ENCODE data around the gene CCM2.

Gene CCM2

GRCh38 chr7:45000093-45001032 lies at the start of gene CCM2:
Gene CCM2 (plus strand): TSS chr7:45000201. CDS start chr7:45000334, 133 bp downstream.
- Histone ChIP-seq H3K36me3 (ENCODE audit: control insufficient read depth in 5 of 5, insufficient read depth in 5 of 5, low read length in 5 of 5) (no peaks in the 10 kb centered on the region), H3K9ac (ENCODE audit: low read length in 5 of 5) (peak within 1 kb of the TSS; percentile 70 to 93 (median 75)), H3K27ac (ENCODE audit: low read depth, low read length) (peak within 1 kb of the TSS; percentile 85), H3K4me3 (ENCODE audit: low read depth in 1 of 5, low read length in 5 of 5) (peak within 1 kb of the TSS; percentile 73 to 94 (median 81)), H3K4me1 (ENCODE audit: control insufficient read depth in 5 of 5, insufficient read depth in 5 of 5, low read length in 5 of 5) (peaks cover 3 to 27% (median 19%) of the 10 kb centered on the region in 5 donors), H3K27me3 (ENCODE audit: control insufficient read depth in 5 of 5, insufficient read depth in 4 of 5, low read length in 5 of 5) (no peaks in the 10 kb centered on the region), H3K9me3 (ENCODE audit: control insufficient read depth in 5 of 5, low read length in 5 of 5) (no peaks in the 10 kb centered on the region)

DNA sequence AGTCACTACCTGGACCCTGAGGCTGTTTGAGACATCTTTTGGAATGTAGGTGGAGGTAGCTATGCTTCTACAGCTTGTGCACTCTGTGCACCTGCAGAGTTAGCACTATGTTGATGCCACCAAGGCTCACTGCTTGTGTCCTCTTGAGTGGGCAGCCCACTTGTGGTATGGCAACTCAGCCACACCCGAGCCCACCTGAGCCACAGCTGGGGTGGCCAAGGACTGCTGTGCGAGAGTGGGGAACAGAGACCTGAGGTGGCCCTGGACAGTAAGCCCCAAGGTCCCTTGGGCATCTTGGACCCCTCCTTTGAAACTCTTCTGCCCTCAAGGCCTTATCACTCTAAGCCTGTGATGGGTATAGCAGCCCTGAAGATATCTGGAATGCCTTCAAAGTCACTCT lies 46.8 kb upstream of the CCM2 start:
- H3K4me3 ChIP-seq (ENCODE audit: low read depth in 1 of 5, low read length in 5 of 5) = no peak overlapping the region
- H3K27ac ChIP-seq (ENCODE audit: low read depth, low read length) = no peak overlapping the region
- no peaks in the 10 kb centered on the region for H3K9me3 ChIP-seq (ENCODE audit: control insufficient read depth in 5 of 5, low read length in 5 of 5)
- H3K9ac ChIP-seq (ENCODE audit: low read length in 5 of 5) = no peak overlapping the region
- no peaks in the 10 kb centered on the region for H3K36me3 ChIP-seq (ENCODE audit: control insufficient read depth in 5 of 5, insufficient read depth in 5 of 5, low read length in 5 of 5)
- no peaks in the 10 kb centered on the region for H3K4me1 ChIP-seq (ENCODE audit: control insufficient read depth in 5 of 5, insufficient read depth in 5 of 5, low read length in 5 of 5)
- no peaks in the 10 kb centered on the region for H3K27me3 ChIP-seq (ENCODE audit: control insufficient read depth in 5 of 5, insufficient read depth in 4 of 5, low read length in 5 of 5)

DNA sequence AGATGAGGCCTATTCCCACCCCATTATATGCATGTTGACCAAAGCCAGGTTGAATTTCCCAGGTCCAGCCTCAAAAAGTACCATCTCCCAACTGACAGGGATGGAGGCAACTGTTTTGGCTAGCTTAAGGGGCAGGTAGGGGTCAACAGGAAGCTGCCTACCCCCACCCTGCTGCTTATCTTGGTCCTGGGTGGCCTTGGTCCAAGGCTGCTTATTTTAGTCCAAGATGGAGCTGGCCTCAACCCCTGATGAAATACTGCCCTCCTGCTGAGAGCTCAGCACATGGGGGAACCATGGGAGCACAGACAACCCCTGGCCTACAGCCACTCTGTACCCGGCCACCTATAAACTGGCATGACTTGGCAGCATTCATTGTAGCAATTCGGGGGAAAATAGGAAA lies 44.3 kb upstream of the CCM2 start:
- no peak overlapping the region for H3K27ac ChIP-seq (ENCODE audit: low read depth, low read length)

GRCh38 chr7:44956157-44956766 lies 43.7 kb upstream of the CCM2 start:
- Histone ChIP-seq H3K4me1 (ENCODE audit: control insufficient read depth in 5 of 5, insufficient read depth in 5 of 5, low read length in 5 of 5) (no peaks in the 10 kb centered on the region), H3K4me3 (ENCODE audit: low read depth in 1 of 5, low read length in 5 of 5) (no peak overlapping the region), H3K36me3 (ENCODE audit: control insufficient read depth in 5 of 5, insufficient read depth in 5 of 5, low read length in 5 of 5) (no peaks in the 10 kb centered on the region), H3K27me3 (ENCODE audit: control insufficient read depth in 5 of 5, insufficient read depth in 4 of 5, low read length in 5 of 5) (peaks cover 0 to 8% (median 4%) of the 10 kb centered on the region in 5 donors), H3K27ac (ENCODE audit: low read depth, low read length) (no peak overlapping the region), H3K9ac (ENCODE audit: low read length in 5 of 5) (no peak overlapping the region), H3K9me3 (ENCODE audit: control insufficient read depth in 5 of 5, low read length in 5 of 5) (no peaks in the 10 kb centered on the region)

More for the DNA sequence above, 44.3 kb upstream of the CCM2 start:
- Histone ChIP-seq H3K9me3 (ENCODE audit: control insufficient read depth in 5 of 5, low read length in 5 of 5) (no peaks in the 10 kb centered on the region), H3K36me3 (ENCODE audit: control insufficient read depth in 5 of 5, insufficient read depth in 5 of 5, low read length in 5 of 5) (no peaks in the 10 kb centered on the region), H3K9ac (ENCODE audit: low read length in 5 of 5) (no peak overlapping the region), H3K27me3 (ENCODE audit: control insufficient read depth in 5 of 5, insufficient read depth in 4 of 5, low read length in 5 of 5) (peaks cover 0 to 8% (median 4%) of the 10 kb centered on the region in 5 donors), H3K4me1 (ENCODE audit: control insufficient read depth in 5 of 5, insufficient read depth in 5 of 5, low read length in 5 of 5) (no peaks in the 10 kb centered on the region), H3K4me3 (ENCODE audit: low read depth in 1 of 5, low read length in 5 of 5) (no peak overlapping the region)

DNA sequence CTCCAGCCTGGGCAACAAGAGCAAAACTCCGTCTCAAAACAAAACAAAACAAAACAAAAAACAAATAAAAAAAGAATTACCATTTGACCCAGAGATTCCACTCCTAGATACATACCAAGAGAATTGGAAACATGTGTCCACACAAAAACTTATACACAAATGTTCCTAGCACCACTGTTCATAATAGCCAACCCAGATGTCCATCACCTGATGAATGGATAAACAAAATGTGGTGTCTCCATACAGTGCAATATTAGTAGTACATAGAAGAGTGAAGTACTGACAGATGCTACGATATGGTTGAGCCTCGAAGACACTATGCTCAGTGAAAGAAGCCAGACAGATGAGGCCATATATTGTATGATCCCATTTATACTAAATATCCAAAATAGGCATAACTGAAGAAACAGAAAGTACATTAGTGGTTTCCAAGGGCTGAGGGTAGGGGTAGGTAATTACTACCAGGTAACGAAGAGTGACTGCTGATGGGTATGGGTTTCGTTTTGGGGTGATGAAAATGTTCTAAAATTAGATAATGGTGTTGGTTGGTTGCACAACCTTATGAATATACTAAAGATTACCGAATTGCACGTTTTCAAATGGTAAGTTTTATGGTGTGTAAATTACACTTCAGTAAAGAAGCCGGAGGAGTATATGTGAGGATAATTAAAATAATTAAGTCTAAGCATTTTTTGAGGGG lies 41.2 kb upstream of the CCM2 start:
- Histone ChIP-seq H3K4me3 (ENCODE audit: low read depth in 1 of 5, low read length in 5 of 5) (no peak overlapping the region), H3K27me3 (ENCODE audit: control insufficient read depth in 5 of 5, insufficient read depth in 4 of 5, low read length in 5 of 5) (peaks cover 0 to 23% (median 16%) of the 10 kb centered on the region in 5 donors), H3K36me3 (ENCODE audit: control insufficient read depth in 5 of 5, insufficient read depth in 5 of 5, low read length in 5 of 5) (no peaks in the 10 kb centered on the region), H3K9me3 (ENCODE audit: control insufficient read depth in 5 of 5, low read length in 5 of 5) (no peaks in the 10 kb centered on the region), H3K9ac (ENCODE audit: low read length in 5 of 5) (no peak overlapping the region), H3K4me1 (ENCODE audit: control insufficient read depth in 5 of 5, insufficient read depth in 5 of 5, low read length in 5 of 5) (peaks cover 0 to 12% (median 10%) of the 10 kb centered on the region in 5 donors), H3K27ac (ENCODE audit: low read depth, low read length) (no peak overlapping the region)

GRCh38 chr7:44959433-44959951 lies 40.5 kb upstream of the CCM2 start:
- Histone ChIP-seq H3K4me1 (ENCODE audit: control insufficient read depth in 5 of 5, insufficient read depth in 5 of 5, low read length in 5 of 5) (peaks cover 0 to 12% (median 10%) of the 10 kb centered on the region in 5 donors), H3K36me3 (ENCODE audit: control insufficient read depth in 5 of 5, insufficient read depth in 5 of 5, low read length in 5 of 5) (no peaks in the 10 kb centered on the region), H3K9me3 (ENCODE audit: control insufficient read depth in 5 of 5, low read length in 5 of 5) (no peaks in the 10 kb centered on the region), H3K27ac (ENCODE audit: low read depth, low read length) (no peak overlapping the region), H3K4me3 (ENCODE audit: low read depth in 1 of 5, low read length in 5 of 5) (no peak overlapping the region), H3K27me3 (ENCODE audit: control insufficient read depth in 5 of 5, insufficient read depth in 4 of 5, low read length in 5 of 5) (peaks cover 0 to 23% (median 16%) of the 10 kb centered on the region in 5 donors), H3K9ac (ENCODE audit: low read length in 5 of 5) (no peak overlapping the region)

DNA sequence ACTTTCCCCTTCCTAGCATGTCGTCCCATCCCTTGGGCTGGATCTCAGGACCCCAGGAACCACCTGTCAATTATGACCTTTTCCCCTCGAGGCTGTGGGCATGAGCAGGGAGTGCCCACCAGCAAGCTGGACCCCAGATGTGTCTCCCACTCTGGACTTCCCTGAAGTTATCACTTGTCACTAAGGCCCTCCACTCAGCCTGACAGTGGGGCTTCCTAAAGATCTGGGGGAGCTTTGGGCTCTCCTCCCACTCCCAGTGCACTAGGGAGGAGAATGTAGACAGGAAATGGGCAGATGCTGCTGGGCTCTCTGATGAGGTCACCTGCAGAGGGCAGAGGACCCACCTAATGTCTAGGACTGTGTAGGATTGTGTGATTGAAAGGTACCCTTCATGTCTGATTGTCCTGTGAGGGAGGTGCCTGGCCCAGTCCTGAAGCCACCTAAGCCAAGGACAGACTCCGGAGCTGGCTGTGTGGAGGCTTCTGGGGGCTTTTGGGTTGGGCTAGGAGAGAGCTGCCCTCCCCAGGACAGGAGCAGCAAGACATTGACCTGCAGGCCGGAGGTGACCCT lies 39.9 kb upstream of the CCM2 start:
- no peak overlapping the region for H3K27ac ChIP-seq (ENCODE audit: low read depth, low read length)
- no peak overlapping the region for H3K9ac ChIP-seq (ENCODE audit: low read length in 5 of 5)
- peaks cover 0 to 23% (median 16%) of the 10 kb centered on the region in 5 donors for H3K27me3 ChIP-seq (ENCODE audit: control insufficient read depth in 5 of 5, insufficient read depth in 4 of 5, low read length in 5 of 5)
- H3K9me3 ChIP-seq (ENCODE audit: control insufficient read depth in 5 of 5, low read length in 5 of 5) = no peaks in the 10 kb centered on the region
- H3K36me3 ChIP-seq (ENCODE audit: control insufficient read depth in 5 of 5, insufficient read depth in 5 of 5, low read length in 5 of 5) = no peaks in the 10 kb centered on the region
- H3K4me1 ChIP-seq (ENCODE audit: control insufficient read depth in 5 of 5, insufficient read depth in 5 of 5, low read length in 5 of 5) = peaks cover 0 to 12% (median 10%) of the 10 kb centered on the region in 5 donors
- no peak overlapping the region for H3K4me3 ChIP-seq (ENCODE audit: low read depth in 1 of 5, low read length in 5 of 5)

- Histone ChIP-seq H3K4me1 (ENCODE audit: control insufficient read depth in 5 of 5, insufficient read depth in 5 of 5, low read length in 5 of 5) (peaks cover 0 to 12% (median 10%) of the 10 kb centered on the region in 5 donors), H3K27ac (ENCODE audit: low read depth, low read length) (no peak overlapping the region), H3K27me3 (ENCODE audit: control insufficient read depth in 5 of 5, insufficient read depth in 4 of 5, low read length in 5 of 5) (peaks cover 0 to 23% (median 16%) of the 10 kb centered on the region in 5 donors), H3K9me3 (ENCODE audit: control insufficient read depth in 5 of 5, low read length in 5 of 5) (no peaks in the 10 kb centered on the region), H3K4me3 (ENCODE audit: low read depth in 1 of 5, low read length in 5 of 5) (peak overlapping the region in 4 of 5 donors; percentile 37 to 71 (median 56)), H3K9ac (ENCODE audit: low read length in 5 of 5) (peak overlapping the region in 2 of 5 donors; percentile 35 to 39), H3K36me3 (ENCODE audit: control insufficient read depth in 5 of 5, insufficient read depth in 5 of 5, low read length in 5 of 5) (no peaks in the 10 kb centered on the region)
Measured at GRCh38 chr7:44961844-44962482, 38.0 kb upstream of the CCM2 start.

Data from subcutaneous abdominal adipose tissue (tissue), 5 donors.